Type B pancreatic cell (in vitro differentiated cells): Measurements from ENCODE around the gene ARF6. TPM values are rescaled to one million over a fixed set of nuclear protein-coding genes. Genes with fewer than 3 reads are reported as not detected.

Experiments
- DNase-seq: peaks from one replicate; pipeline ENCODE4 v3.0.0; 2021; ENCODE audit warnings: mixed read lengths; ENCODE audit not compliant: unreplicated experiment; ENCODE audit errors: extremely low spot score
- H3K27ac Mint-ChIP-seq: 2 replicates; pipeline ENCODE4 v1.8.0; 2021; ENCODE audit warnings: mild to moderate bottlenecking, mixed read lengths
- H3K27me3 Mint-ChIP-seq: 2 replicates; pipeline ENCODE4 v1.8.0; 2021; ENCODE audit warnings: mixed read lengths
- H3K36me3 Mint-ChIP-seq: 2 replicates; pipeline ENCODE4 v1.8.0; 2021; ENCODE audit warnings: mixed read lengths
- H3K4me1 Mint-ChIP-seq: one replicate; pipeline ENCODE4 v1.8.0; 2021; ENCODE audit warnings: mixed read lengths; ENCODE audit not compliant: unreplicated experiment
- H3K4me3 Mint-ChIP-seq: 2 replicates; pipeline ENCODE4 v1.8.0; 2021; ENCODE audit warnings: mild to moderate bottlenecking, mixed read lengths
- H3K9me3 Mint-ChIP-seq: 2 replicates; pipeline ENCODE4 v1.8.0; 2021; ENCODE audit warnings: mixed read lengths
- total RNA-seq: library from RNA; stranded (reverse); gene quantifications from 2 replicates; pipeline ENCODE4 v1.2.1, GENCODE V29; 2021; ENCODE audit warnings: low replicate concordance
- TF ChIP-seq, protein P1 (sequence below): fragments of 200-600 bp; sonication (generic); conservative IDR thresholded peaks from 2 replicates; pipeline ENCODE4 v1.5.0; 2021; ENCODE audit warnings: antibody characterized with exemption, mild to moderate bottlenecking

ARF6 gene
- total RNA-seq, 1 donor from 2014 or later: 86.4 TPM

DNA sequence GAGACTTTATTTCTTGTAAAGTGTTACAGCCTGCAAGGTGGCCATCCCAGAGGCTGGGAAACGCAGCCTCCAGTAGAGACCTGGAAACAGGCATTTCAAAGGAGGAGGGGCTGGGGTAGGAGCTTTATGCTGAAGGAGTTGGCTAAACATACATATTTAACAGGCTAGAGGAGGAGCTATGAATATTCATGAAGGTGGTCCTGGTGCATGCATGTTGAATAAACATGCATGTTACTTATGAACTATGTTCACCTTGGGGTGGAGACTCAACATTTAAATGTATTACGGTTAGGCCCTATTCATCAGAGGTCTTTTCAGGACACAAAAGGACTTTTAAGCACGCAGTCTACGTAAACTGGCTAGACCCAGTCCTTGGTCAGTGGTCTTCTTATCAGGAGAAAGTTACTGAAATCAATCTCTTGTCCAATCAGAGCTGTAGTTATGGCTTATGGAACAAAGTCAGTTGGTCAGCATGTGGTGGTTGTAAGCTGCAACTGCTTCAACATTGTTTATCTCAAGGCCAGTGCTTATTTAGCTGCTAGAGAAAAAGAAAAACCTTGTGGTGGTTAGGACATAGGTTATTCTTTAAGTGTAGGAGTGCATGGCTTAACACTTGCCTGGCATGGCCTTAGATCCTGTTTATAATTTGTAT lies 11.4 kb upstream of the ARF6 start:
- no peak for DNase-seq
- H3K36me3 Mint-ChIP-seq: no peaks in the 10 kb centered on the region
- H3K4me1 Mint-ChIP-seq: peaks cover 22% of the 10 kb centered on the region
- H3K4me3 Mint-ChIP-seq: no peak overlapping the region
- H3K9me3 Mint-ChIP-seq: no peaks in the 10 kb centered on the region
- H3K27me3 Mint-ChIP-seq: no peaks in the 10 kb centered on the region
- TF ChIP-seq, protein P1, sequence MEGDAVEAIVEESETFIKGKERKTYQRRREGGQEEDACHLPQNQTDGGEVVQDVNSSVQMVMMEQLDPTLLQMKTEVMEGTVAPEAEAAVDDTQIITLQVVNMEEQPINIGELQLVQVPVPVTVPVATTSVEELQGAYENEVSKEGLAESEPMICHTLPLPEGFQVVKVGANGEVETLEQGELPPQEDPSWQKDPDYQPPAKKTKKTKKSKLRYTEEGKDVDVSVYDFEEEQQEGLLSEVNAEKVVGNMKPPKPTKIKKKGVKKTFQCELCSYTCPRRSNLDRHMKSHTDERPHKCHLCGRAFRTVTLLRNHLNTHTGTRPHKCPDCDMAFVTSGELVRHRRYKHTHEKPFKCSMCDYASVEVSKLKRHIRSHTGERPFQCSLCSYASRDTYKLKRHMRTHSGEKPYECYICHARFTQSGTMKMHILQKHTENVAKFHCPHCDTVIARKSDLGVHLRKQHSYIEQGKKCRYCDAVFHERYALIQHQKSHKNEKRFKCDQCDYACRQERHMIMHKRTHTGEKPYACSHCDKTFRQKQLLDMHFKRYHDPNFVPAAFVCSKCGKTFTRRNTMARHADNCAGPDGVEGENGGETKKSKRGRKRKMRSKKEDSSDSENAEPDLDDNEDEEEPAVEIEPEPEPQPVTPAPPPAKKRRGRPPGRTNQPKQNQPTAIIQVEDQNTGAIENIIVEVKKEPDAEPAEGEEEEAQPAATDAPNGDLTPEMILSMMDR: no peak
- no peak overlapping the region for H3K27ac Mint-ChIP-seq

DNA sequence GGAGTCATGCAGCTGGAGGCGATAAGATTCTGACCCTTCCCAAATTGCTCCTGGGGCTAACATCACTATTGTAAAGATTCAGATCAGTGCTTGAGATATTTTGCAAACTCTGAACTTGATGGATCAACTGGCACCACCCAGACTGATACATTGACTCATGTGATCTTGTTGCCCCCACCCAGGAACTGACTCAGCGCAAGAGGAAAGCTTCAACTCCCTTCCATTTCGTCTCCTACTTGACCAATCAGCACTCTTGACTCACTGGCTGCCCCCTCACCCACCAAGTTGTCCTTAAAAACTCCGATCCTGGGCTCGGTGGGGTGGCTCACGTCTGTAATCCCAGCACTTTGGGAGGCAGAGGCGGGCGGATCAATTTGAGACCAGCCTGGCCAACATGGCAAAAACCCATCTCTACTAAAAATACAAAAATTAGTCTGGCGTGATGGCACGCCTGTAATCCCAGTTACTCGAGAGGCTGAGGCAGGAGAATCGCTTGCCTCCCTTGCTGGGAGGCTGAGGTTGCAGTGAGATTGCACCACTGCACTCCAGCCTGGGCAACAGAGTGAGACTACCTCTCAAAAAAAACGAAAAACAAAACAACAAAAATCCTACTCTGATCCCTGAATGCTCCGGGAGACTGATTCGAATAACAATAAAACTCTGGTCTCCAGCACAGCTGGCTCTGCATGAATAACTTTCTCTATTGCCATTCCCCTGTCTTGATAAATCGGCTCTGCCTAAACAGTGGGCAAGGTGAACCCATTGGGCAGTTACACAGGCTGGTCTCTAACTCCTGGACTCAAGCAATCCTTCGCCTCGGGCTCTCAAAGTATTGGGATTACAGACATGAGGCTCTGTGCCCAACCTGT lies 9.8 kb upstream of the ARF6 start:
- no peaks in the 10 kb centered on the region for H3K27me3 Mint-ChIP-seq
- TF ChIP-seq, protein P1: no peak
- peak overlapping the region; percentile 50 for H3K27ac Mint-ChIP-seq
- no peaks in the 10 kb centered on the region for H3K36me3 Mint-ChIP-seq
- no peak overlapping the region for H3K4me3 Mint-ChIP-seq
- peaks cover 22% of the 10 kb centered on the region for H3K4me1 Mint-ChIP-seq
- H3K9me3 Mint-ChIP-seq: no peaks in the 10 kb centered on the region
- no peak for DNase-seq

DNA sequence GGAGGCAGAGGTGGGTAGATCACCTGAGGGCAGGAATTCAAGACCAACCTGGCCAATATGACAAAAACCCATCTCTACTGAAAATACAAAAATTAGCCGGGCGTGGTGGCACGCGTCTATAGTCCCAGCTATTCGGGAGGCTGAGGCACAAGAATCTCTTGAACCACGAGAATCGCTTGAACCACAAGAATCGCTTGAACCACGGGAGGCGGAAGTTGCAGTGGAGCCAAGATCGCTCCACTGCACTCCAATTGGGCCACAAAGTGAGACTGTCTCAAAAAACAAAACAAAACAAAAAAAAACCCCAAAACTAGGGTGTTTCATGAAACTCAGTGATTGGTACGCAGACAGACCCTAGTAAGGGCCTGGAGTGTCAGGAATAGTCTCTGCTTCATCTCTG lies 6.4 kb upstream of the ARF6 start:
- Mint-ChIP-seq H3K4me3 (no peak overlapping the region), H3K27me3 (no peaks in the 10 kb centered on the region), H3K9me3 (no peaks in the 10 kb centered on the region), H3K4me1 (peaks cover 10% of the 10 kb centered on the region), H3K27ac (no peak overlapping the region), H3K36me3 (no peaks in the 10 kb centered on the region)
- TF ChIP-seq, protein P1: no peak
- no peak for DNase-seq

DNA sequence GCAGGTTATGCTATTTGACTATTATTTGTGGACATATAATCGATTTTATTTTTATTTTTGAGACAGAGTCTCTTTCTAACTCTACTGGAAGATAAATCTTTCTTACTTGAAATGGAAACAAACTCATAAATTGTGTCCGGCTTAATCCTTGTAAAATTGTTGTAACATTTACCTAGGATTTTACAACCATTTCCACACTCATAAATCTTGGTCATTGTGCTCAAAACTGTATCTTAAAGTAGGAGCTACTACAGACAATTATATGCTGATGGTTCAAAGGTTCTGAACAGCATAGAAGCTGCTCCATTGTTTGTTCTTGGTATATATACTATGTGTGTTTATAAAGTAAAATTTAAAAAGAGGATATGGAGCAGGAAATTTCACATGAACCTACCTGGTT lies 4.6 kb upstream of the ARF6 start:
- DNase-seq: no peak

DNA sequence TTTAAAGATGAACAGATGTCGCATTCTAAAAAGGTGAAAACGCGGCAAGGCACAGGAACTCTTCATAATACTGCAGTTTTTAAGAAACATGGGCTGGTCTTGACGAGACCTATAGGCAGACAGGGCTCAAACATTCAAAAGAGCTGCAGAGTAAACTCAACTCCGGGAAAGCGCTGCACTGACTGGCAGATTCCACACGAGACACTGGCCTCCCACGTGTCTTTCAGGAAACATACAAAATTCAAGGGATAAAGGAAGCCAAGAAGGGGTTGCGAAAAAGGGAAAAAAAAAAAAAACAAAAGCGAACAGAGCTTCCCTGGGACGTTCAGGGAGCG lies 614 bp upstream of the ARF6 start:
- Mint-ChIP-seq H3K9me3 (no peaks in the 10 kb centered on the region), H3K4me1 (peaks cover 27% of the 10 kb centered on the region), H3K4me3 (peak overlapping the region; percentile 98), H3K36me3 (peaks cover 34% of the 10 kb centered on the region), H3K27ac (peak overlapping the region; percentile 99), H3K27me3 (no peaks in the 10 kb centered on the region)
- no peak for DNase-seq
- TF ChIP-seq, protein P1: peak; percentile 39

More for the DNA sequence above, 4.6 kb upstream of the ARF6 start:
- no peaks in the 10 kb centered on the region for H3K27me3 Mint-ChIP-seq
- no peak overlapping the region for H3K4me3 Mint-ChIP-seq
- TF ChIP-seq, protein P1: no peak
- H3K27ac Mint-ChIP-seq: no peak overlapping the region
- no peaks in the 10 kb centered on the region for H3K9me3 Mint-ChIP-seq
- H3K4me1 Mint-ChIP-seq: peaks cover 13% of the 10 kb centered on the region
- H3K36me3 Mint-ChIP-seq: no peaks in the 10 kb centered on the region
